SH-SY5Y (cell line): ENCODE data around the gene CSGALNACT2.

Experiments used
- GATA2 ChIP-seq: IDR thresholded peaks from 2 replicates; pipeline ENCODE4 v1.6.1; 2011; ENCODE audit warnings: mild to moderate bottlenecking, low read depth, low read length
- GATA3 ChIP-seq: IDR thresholded peaks from 2 replicates; pipeline ENCODE4 v1.6.1; 2011; ENCODE audit warnings: low read depth, mild to moderate bottlenecking, low read length, moderate library complexity

GRCh38 chr10:43106256-43107091 is 31.8 kb upstream of the CSGALNACT2 start:
- TF ChIP-seq GATA3 (no peak), GATA2 (no peak)
